SK-N-MC (cell line): Measurements from ENCODE around the gene TRMT10B.

ENCODE experiments used
- EZH2 ChIP-seq: fragments of 200-600 bp; sonication (generic); IDR thresholded peaks from one replicate; pipeline ENCODE4 v1.6.1; 2017; ENCODE audit warnings: antibody characterized with exemption
- POLR2AphosphoS5 ChIP-seq: IDR thresholded peaks from 2 replicates; pipeline ENCODE4 v1.6.1; 2012; ENCODE audit warnings: mild to moderate bottlenecking, low read depth, low read length, borderline replicate concordance

GRCh38 chr9:37747271-37747753 is 6.3 kb upstream of the TRMT10B start:
- TF ChIP-seq POLR2AphosphoS5 (no peak), EZH2 (no peak)
